ENCODE results near the gene BBS9. TPM values are rescaled to one million over a fixed set of nuclear protein-coding genes. Genes with fewer than 3 reads are reported as not detected.

Gene BBS9
- total RNA-seq, 4 donors from 2014 or later, result 16.4 to 26.0 (median 21.4) TPM

- H3K36me3 ChIP-seq, result no peaks in the 10 kb centered on the region
- no peaks in the 10 kb centered on the region for H3K4me1 ChIP-seq
- H3K27me3 ChIP-seq, result no peaks in the 10 kb centered on the region
- DNase-seq (ENCODE audit: low spot score in 2 of 2), result no peak
- peak overlapping the region; percentile 39 for H3K27ac ChIP-seq
- 39% methylated on average over 2 of the region's 2 CpGs for WGBS
- H3K9me3 ChIP-seq, result no peaks in the 10 kb centered on the region
- TF ChIP-seq EP300 (IDR thresholded peaks at IDR 0.05) (no peak), POLR2AphosphoS5 (IDR thresholded peaks at IDR 0.05) (no peak), POLR2A (IDR thresholded peaks at IDR 0.05) (no peak), CTCF (IDR thresholded peaks at IDR 0.05) (no peak)
- H3K4me3 ChIP-seq, result no peak overlapping the region
These were observed 28.4 kb downstream of the BBS9 start for GRCh38 chr7:33157781-33158180.

- TF ChIP-seq CTCF (IDR thresholded peaks at IDR 0.05), result no peak
- no peak for TF ChIP-seq POLR2A (IDR thresholded peaks at IDR 0.05)
- TF ChIP-seq EP300 (IDR thresholded peaks at IDR 0.05), result no peak
- TF ChIP-seq POLR2AphosphoS5 (IDR thresholded peaks at IDR 0.05), result no peak
- H3K36me3 ChIP-seq, result peaks cover 8% of the 10 kb centered on the region
- H3K9me3 ChIP-seq, result no peaks in the 10 kb centered on the region
- no peak overlapping the region for H3K27ac ChIP-seq
- H3K4me1 ChIP-seq, result no peaks in the 10 kb centered on the region
- no peak for DNase-seq (ENCODE audit: low spot score in 2 of 2)
- no peaks in the 10 kb centered on the region for H3K27me3 ChIP-seq
- no peak overlapping the region for H3K4me3 ChIP-seq
- 83% methylated on average over 2 of the region's 2 CpGs for WGBS
These were observed 48.5 kb downstream of the BBS9 start for GRCh38 chr7:33177876-33178275.

- Histone ChIP-seq H3K27me3 (no peaks in the 10 kb centered on the region), H3K4me3 (no peak overlapping the region), H3K36me3 (peaks cover 8% of the 10 kb centered on the region), H3K27ac (no peak overlapping the region), H3K4me1 (no peaks in the 10 kb centered on the region), H3K9me3 (no peaks in the 10 kb centered on the region)
- TF ChIP-seq CTCF (IDR thresholded peaks at IDR 0.05) (no peak), POLR2A (IDR thresholded peaks at IDR 0.05) (no peak), POLR2AphosphoS5 (IDR thresholded peaks at IDR 0.05) (no peak), EP300 (IDR thresholded peaks at IDR 0.05) (no peak)
- WGBS, result 95% methylated on average over 2 of the region's 2 CpGs
- DNase-seq (ENCODE audit: low spot score in 2 of 2), result no peak
These were observed 50.2 kb downstream of the BBS9 start for GRCh38 chr7:33179519-33179918.

GRCh38 chr7:33183504-33183903, 54.1 kb downstream of the BBS9 start:
- WGBS, result 41% methylated on average over 2 of the region's 2 CpGs
- H3K4me3 ChIP-seq, result no peak overlapping the region
- H3K4me1 ChIP-seq, result no peaks in the 10 kb centered on the region
- no peaks in the 10 kb centered on the region for H3K27me3 ChIP-seq
- peaks cover 5% of the 10 kb centered on the region for H3K36me3 ChIP-seq
- no peak for TF ChIP-seq POLR2AphosphoS5 (IDR thresholded peaks at IDR 0.05)
- DNase-seq (ENCODE audit: low spot score in 2 of 2), result no peak
- no peaks in the 10 kb centered on the region for H3K9me3 ChIP-seq
- H3K27ac ChIP-seq, result no peak overlapping the region

GRCh38 chr7:33184828-33185227, 55.5 kb downstream of the BBS9 start:
- no peak for TF ChIP-seq POLR2AphosphoS5 (IDR thresholded peaks at IDR 0.05)
- no peak for TF ChIP-seq CTCF (IDR thresholded peaks at IDR 0.05)
- no peak for TF ChIP-seq POLR2A (IDR thresholded peaks at IDR 0.05)
- TF ChIP-seq EP300 (IDR thresholded peaks at IDR 0.05), result no peak
- H3K4me1 ChIP-seq, result no peaks in the 10 kb centered on the region
- no peaks in the 10 kb centered on the region for H3K9me3 ChIP-seq
- no peaks in the 10 kb centered on the region for H3K27me3 ChIP-seq
- no peak for DNase-seq (ENCODE audit: low spot score in 2 of 2)
- no peak overlapping the region for H3K4me3 ChIP-seq
- H3K27ac ChIP-seq, result no peak overlapping the region
- 87% methylated on average over 1 of the region's 1 CpG for WGBS
- H3K36me3 ChIP-seq, result no peaks in the 10 kb centered on the region

- H3K9me3 ChIP-seq, result no peaks in the 10 kb centered on the region
- TF ChIP-seq CTCF (IDR thresholded peaks at IDR 0.05) (peak; percentile 27 to 29), POLR2AphosphoS5 (IDR thresholded peaks at IDR 0.05) (no peak), POLR2A (IDR thresholded peaks at IDR 0.05) (no peak)
- H3K27me3 ChIP-seq, result no peaks in the 10 kb centered on the region
- 69% methylated on average over 3 of the region's 3 CpGs for whole genome bisulfite sequencing
- H3K4me1 ChIP-seq, result no peaks in the 10 kb centered on the region
- no peak for DNase-seq (ENCODE audit: low spot score in 2 of 2)
- H3K27ac ChIP-seq, result no peak overlapping the region
- H3K36me3 ChIP-seq, result no peaks in the 10 kb centered on the region
- no peak overlapping the region for H3K4me3 ChIP-seq
These were observed 56.4 kb downstream of the BBS9 start for GRCh38 chr7:33185786-33186185.

All from suprapubic skin (tissue), 4 donors.